ENCODE data around the gene CHN2. TPM values are rescaled to one million over a fixed set of nuclear protein-coding genes. Genes with fewer than 3 reads are reported as not detected.

Gene CHN2
- polyA plus RNA-seq, 1 donor from 2014 or later, result 136 TPM

GRCh38 chr7:29265208-29265923 is 70.8 kb downstream of the CHN2 start:
- Histone ChIP-seq H3K27me3 (ENCODE audit: insufficient read depth, low read depth, low read length) (no peaks in the 10 kb centered on the region), H3F3A (ENCODE audit: insufficient read depth, low read length, poor library complexity, severe bottlenecking) (no peaks in the 10 kb centered on the region), H3K9ac (ENCODE audit: low read length) (no peak overlapping the region), H3K27ac (ENCODE audit: low read length) (no peak overlapping the region), H3K4me3 (ENCODE audit: low read length) (no peak overlapping the region), H3K9me3 (ENCODE audit: low read length) (peaks cover 6% of the 10 kb centered on the region), H3K79me2 (replicated peaks; ENCODE audit: insufficient read depth, low read length) (no peaks in the 10 kb centered on the region), H3K4me2 (ENCODE audit: low read length) (no peak overlapping the region), H4K20me1 (ENCODE audit: insufficient read depth) (no peaks in the 10 kb centered on the region), H3K36me3 (ENCODE audit: insufficient read depth, low read length) (peaks cover 5% of the 10 kb centered on the region), H2AFZ (ENCODE audit: low read depth, low read length) (no peak overlapping the region), H3K9me2 (ENCODE audit: insufficient read depth, low read length) (no peaks in the 10 kb centered on the region)
- no peak for TF ChIP-seq EP300 (conservative IDR thresholded peaks at IDR 0.05; ENCODE audit: poor library complexity, severe bottlenecking)
- TF ChIP-seq EZH2 (IDR thresholded peaks at IDR 0.05; ENCODE audit: borderline replicate concordance, insufficient read depth, low read length, poor library complexity, severe bottlenecking), result no peak
- TF ChIP-seq RAD21 (conservative IDR thresholded peaks at IDR 0.05), result no peak
- TF ChIP-seq TAF1 (IDR thresholded peaks at IDR 0.05; ENCODE audit: low read depth), result no peak
- TF ChIP-seq CTCF (IDR thresholded peaks at IDR 0.05; ENCODE audit: poor library complexity, severe bottlenecking), result no peak
- TF ChIP-seq POLR2AphosphoS5 (IDR thresholded peaks at IDR 0.05), result no peak
- no peak for TF ChIP-seq REST (IDR thresholded peaks at IDR 0.05; ENCODE audit: borderline replicate concordance)
- TF ChIP-seq MXI1 (conservative IDR thresholded peaks at IDR 0.05; ENCODE audit: poor library complexity, severe bottlenecking), result no peak
- TF ChIP-seq SMC3 (conservative IDR thresholded peaks at IDR 0.05; ENCODE audit: poor library complexity), result no peak

GRCh38 chr7:29269935-29270334 is 75.4 kb downstream of the CHN2 start:
- H3K9me2 ChIP-seq (ENCODE audit: insufficient read depth, low read length), result no peaks in the 10 kb centered on the region

More at GRCh38 chr7:29269935-29270334, 75.4 kb downstream of the CHN2 start:
- Histone ChIP-seq H4K20me1 (ENCODE audit: insufficient read depth) (no peaks in the 10 kb centered on the region), H3K27me3 (ENCODE audit: insufficient read depth, low read depth, low read length) (no peaks in the 10 kb centered on the region), H3K4me3 (ENCODE audit: low read length) (no peak overlapping the region), H3F3A (ENCODE audit: insufficient read depth, low read length, poor library complexity, severe bottlenecking) (no peaks in the 10 kb centered on the region), H3K4me2 (ENCODE audit: low read length) (no peak overlapping the region), H3K9me3 (ENCODE audit: low read length) (no peaks in the 10 kb centered on the region), H2AFZ (ENCODE audit: low read depth, low read length) (no peak overlapping the region), H3K36me3 (ENCODE audit: insufficient read depth, low read length) (no peaks in the 10 kb centered on the region), H3K9ac (ENCODE audit: low read length) (no peak overlapping the region), H3K79me2 (replicated peaks; ENCODE audit: insufficient read depth, low read length) (peaks cover 10% of the 10 kb centered on the region), H3K27ac (ENCODE audit: low read length) (no peak overlapping the region)
- TF ChIP-seq POLR2AphosphoS5 (IDR thresholded peaks at IDR 0.05), result no peak
